ENCODE data around the gene DNAI2. TPM values are rescaled to one million over a fixed set of nuclear protein-coding genes. Genes with fewer than 3 reads are reported as not detected.

Gene DNAI2
- total and polyA plus RNA-seq, 4 donors: 0.69 to 7.4 (median 5.9) TPM

DNA sequence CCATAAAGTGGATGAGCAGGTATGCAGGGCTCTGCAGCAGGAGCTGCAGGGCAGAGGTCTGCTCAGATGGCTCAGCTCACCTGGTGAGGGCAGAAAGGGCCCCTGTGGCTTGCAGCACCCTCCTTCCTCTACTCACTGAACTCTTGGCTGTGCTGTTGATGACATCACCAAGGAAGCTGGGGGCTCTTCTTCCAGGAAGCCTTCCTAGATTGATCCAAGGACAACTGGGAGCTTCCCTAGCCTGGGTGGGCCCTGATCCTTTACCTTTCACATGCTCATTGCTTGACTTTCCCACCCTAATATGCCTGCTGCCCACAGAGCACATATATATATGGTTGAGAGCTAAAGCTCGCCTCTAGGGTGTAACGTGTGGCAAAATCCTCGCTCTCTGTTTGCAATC lies 54.5 kb downstream of the DNAI2 start:
- H3K27ac ChIP-seq (ENCODE audit: low read depth, low read length): no peak overlapping the region

DNA sequence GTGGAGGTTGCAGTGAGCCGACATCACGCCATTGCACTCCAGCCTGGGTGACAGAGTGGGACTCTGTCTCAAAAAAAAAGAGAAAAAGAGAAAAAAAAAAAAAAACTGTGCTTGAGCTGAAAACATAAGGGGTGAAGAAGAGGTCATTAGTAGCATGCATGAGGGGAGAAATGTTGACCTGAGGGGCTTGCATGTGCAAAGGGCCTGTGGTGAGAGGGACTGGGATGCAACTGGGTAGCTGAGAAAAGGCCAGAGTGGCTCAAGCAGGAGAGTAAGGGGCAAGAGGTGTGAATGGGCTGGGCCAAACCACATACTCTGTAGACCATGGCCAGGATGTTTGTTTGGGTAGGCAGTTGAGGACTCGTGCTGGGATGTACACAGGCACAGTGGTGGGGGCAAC lies 55.3 kb downstream of the DNAI2 start:
- H3K27ac ChIP-seq (ENCODE audit: low read depth, low read length): no peak overlapping the region
- H3K9me3 ChIP-seq (ENCODE audit: control insufficient read depth, insufficient read depth, low read length): peaks cover 2% of the 10 kb centered on the region
- no peaks in the 10 kb centered on the region for H3K36me3 ChIP-seq (ENCODE audit: control insufficient read depth, insufficient read depth, low read length)
- H3K4me1 ChIP-seq (ENCODE audit: control insufficient read depth, insufficient read depth, low read length): peaks cover 26% of the 10 kb centered on the region
- DNase-seq (ENCODE audit: low read depth in 4 of 6, low spot score in 6 of 6): no peak
- no peak overlapping the region for H3K4me3 ChIP-seq (ENCODE audit: low read depth, low read length)
- H3K27me3 ChIP-seq (ENCODE audit: control insufficient read depth, insufficient read depth, low read length): peaks cover 12% of the 10 kb centered on the region
- 91% methylated on average over 3 of the region's 3 CpGs for WGBS (ENCODE audit: insufficient coverage)

More for the DNA sequence above, 54.5 kb downstream of the DNAI2 start:
- no peak for DNase-seq (ENCODE audit: low read depth in 4 of 6, low spot score in 6 of 6)
- no peak overlapping the region for H3K4me3 ChIP-seq (ENCODE audit: low read depth, low read length)
- H3K36me3 ChIP-seq (ENCODE audit: control insufficient read depth, insufficient read depth, low read length): no peaks in the 10 kb centered on the region
- 100% methylated on average over 3 of the region's 3 CpGs for WGBS (ENCODE audit: insufficient coverage)
- H3K4me1 ChIP-seq (ENCODE audit: control insufficient read depth, insufficient read depth, low read length): peaks cover 26% of the 10 kb centered on the region
- peaks cover 12% of the 10 kb centered on the region for H3K27me3 ChIP-seq (ENCODE audit: control insufficient read depth, insufficient read depth, low read length)
- H3K9me3 ChIP-seq (ENCODE audit: control insufficient read depth, insufficient read depth, low read length): peaks cover 2% of the 10 kb centered on the region

DNA sequence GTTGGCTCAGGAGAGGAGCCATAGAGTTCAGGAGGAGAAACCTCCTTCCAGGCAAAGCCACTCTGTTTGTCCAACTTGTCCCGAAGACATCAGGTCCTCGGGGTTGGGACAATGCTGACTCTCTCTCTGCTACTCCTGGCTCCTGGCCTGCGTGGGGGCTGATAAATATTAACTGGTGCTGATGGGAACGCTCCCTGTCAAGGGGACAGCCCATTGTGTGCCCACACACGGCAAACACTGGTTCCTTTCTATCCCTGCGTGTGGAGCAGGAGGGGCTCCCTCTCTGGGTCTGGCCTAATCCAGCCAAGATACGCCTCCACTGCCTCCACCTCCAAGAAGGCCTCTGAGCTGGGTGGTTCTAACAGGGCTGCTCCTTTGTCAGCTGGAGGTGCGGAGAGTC lies 56.4 kb downstream of the DNAI2 start:
- no peak overlapping the region for H3K27ac ChIP-seq (ENCODE audit: low read depth, low read length)
- peaks cover 23% of the 10 kb centered on the region for H3K4me1 ChIP-seq (ENCODE audit: control insufficient read depth, insufficient read depth, low read length)
- no peak overlapping the region for H3K4me3 ChIP-seq (ENCODE audit: low read depth, low read length)
- 39% methylated on average over 6 of the region's 8 CpGs for WGBS (ENCODE audit: insufficient coverage)
- peak in 1 of 6 donors; percentile 16 for DNase-seq (ENCODE audit: low read depth in 4 of 6, low spot score in 6 of 6)
- peaks cover 2% of the 10 kb centered on the region for H3K9me3 ChIP-seq (ENCODE audit: control insufficient read depth, insufficient read depth, low read length)
- H3K27me3 ChIP-seq (ENCODE audit: control insufficient read depth, insufficient read depth, low read length): peaks cover 12% of the 10 kb centered on the region
- no peaks in the 10 kb centered on the region for H3K36me3 ChIP-seq (ENCODE audit: control insufficient read depth, insufficient read depth, low read length)

DNA sequence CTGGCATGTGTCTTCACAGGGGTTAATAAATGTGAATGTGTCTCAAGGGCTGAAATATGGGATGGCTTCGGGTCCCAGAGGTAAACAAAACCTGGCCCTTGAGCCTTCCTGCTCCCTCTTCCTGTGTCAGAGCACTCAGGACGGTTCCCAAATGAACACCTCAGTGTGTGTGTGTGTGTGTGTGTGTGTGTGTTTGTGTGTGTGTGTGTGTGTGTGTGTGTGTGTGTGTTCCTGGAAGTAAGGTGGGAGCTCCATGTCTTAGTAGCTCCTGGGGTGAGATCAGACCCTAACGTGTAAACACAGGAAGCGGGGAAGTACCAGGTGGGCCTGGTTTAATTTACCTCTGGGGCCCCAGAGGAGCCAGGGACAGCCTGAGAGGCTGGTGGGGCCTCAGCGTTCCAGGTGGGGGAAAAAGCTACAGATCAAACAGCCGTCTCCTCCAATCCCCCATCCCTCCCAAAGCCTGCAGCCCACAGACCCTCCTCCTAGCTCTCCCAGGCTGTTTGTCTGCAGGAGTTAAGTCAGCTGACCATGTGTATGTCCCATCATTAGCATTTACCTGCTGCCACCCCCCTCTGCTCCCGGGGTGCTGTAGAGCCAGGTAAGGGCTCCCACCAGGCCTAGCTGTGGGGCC lies 58.1 kb downstream of the DNAI2 start:
- peaks cover 21% of the 10 kb centered on the region for H3K4me1 ChIP-seq (ENCODE audit: control insufficient read depth, insufficient read depth, low read length)
- WGBS (ENCODE audit: insufficient coverage): 65% methylated on average over 4 of the region's 7 CpGs
- no peak overlapping the region for H3K27ac ChIP-seq (ENCODE audit: low read depth, low read length)
- DNase-seq (ENCODE audit: low read depth in 4 of 6, low spot score in 6 of 6): no peak
- no peaks in the 10 kb centered on the region for H3K36me3 ChIP-seq (ENCODE audit: control insufficient read depth, insufficient read depth, low read length)
- no peak overlapping the region for H3K4me3 ChIP-seq (ENCODE audit: low read depth, low read length)
- no peaks in the 10 kb centered on the region for H3K9me3 ChIP-seq (ENCODE audit: control insufficient read depth, insufficient read depth, low read length)
- H3K27me3 ChIP-seq (ENCODE audit: control insufficient read depth, insufficient read depth, low read length): no peaks in the 10 kb centered on the region

DNA sequence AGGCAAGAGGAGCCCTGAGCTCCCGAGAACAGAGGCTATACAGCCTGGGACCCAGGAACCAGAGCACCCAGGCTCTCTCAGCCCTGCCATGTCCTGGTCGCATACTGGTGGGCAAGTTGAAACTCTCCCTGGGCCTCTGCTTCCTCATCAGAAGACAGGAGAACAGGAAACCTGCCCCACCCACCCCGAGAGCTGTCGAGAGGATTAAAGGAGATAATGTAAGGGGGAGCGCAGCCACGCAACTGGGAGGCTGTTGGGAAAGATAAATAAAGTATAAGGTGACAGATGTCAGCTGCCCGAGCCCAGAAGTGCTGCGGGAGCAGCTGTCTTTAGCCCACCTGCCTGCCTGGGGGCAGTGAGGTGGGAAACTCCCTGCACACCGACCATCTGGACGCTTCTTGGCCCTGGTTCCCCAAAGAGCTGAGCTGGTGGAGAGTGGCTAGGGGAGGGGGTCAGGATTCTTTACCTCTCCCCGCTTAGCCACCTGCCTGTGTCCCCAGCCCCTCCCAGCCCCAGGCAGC lies 58.8 kb downstream of the DNAI2 start:
- WGBS (ENCODE audit: insufficient coverage): 48% methylated on average over 8 of the region's 11 CpGs
- H3K36me3 ChIP-seq (ENCODE audit: control insufficient read depth, insufficient read depth, low read length): no peaks in the 10 kb centered on the region
- H3K27me3 ChIP-seq (ENCODE audit: control insufficient read depth, insufficient read depth, low read length): no peaks in the 10 kb centered on the region
- DNase-seq (ENCODE audit: low read depth in 4 of 6, low spot score in 6 of 6): no peak
- no peaks in the 10 kb centered on the region for H3K9me3 ChIP-seq (ENCODE audit: control insufficient read depth, insufficient read depth, low read length)
- no peak overlapping the region for H3K4me3 ChIP-seq (ENCODE audit: low read depth, low read length)
- H3K4me1 ChIP-seq (ENCODE audit: control insufficient read depth, insufficient read depth, low read length): peaks cover 27% of the 10 kb centered on the region
- H3K27ac ChIP-seq (ENCODE audit: low read depth, low read length): no peak overlapping the region

DNA sequence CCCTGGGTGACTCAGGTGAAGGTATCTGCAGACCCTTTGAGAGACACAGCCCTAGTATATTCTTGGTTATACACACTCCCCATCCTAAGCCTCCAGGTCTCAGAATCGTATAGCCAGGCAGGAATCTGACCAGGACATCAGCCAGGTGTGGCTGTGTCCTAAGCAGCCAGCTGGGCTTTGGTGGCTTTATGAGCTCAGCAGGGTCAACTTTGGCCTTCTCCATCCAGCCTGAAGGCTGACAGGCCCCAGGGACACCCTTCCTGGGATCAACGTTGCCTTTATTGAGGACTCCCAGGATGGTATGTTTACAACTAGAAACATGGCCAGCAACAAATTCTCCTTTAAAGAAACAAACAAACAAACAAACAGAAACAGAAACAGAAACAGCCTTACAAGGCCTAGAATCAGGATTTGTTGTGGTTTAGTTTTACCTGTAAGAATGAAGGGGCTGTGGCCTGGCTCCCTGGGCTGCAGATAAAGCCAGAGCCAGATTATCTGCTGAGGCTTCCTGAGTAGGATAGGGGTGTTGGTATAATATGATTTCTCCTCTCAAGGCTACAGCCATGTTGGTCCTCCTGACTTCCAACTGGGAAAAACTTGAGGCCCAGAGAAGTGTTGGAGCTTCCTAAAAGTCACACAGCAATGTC lies 60.5 kb downstream of the DNAI2 start:
- H3K4me1 ChIP-seq (ENCODE audit: control insufficient read depth, insufficient read depth, low read length): peaks cover 39% of the 10 kb centered on the region
- DNase-seq (ENCODE audit: low read depth in 4 of 6, low spot score in 6 of 6): no peak
- H3K27me3 ChIP-seq (ENCODE audit: control insufficient read depth, insufficient read depth, low read length): no peaks in the 10 kb centered on the region
- WGBS (ENCODE audit: insufficient coverage): 100% methylated on average over 1 of the region's 2 CpGs
- H3K27ac ChIP-seq (ENCODE audit: low read depth, low read length): no peak overlapping the region
- H3K4me3 ChIP-seq (ENCODE audit: low read depth, low read length): no peak overlapping the region
- no peaks in the 10 kb centered on the region for H3K9me3 ChIP-seq (ENCODE audit: control insufficient read depth, insufficient read depth, low read length)
- peaks cover under 1% of the 10 kb centered on the region for H3K36me3 ChIP-seq (ENCODE audit: control insufficient read depth, insufficient read depth, low read length)

DNA sequence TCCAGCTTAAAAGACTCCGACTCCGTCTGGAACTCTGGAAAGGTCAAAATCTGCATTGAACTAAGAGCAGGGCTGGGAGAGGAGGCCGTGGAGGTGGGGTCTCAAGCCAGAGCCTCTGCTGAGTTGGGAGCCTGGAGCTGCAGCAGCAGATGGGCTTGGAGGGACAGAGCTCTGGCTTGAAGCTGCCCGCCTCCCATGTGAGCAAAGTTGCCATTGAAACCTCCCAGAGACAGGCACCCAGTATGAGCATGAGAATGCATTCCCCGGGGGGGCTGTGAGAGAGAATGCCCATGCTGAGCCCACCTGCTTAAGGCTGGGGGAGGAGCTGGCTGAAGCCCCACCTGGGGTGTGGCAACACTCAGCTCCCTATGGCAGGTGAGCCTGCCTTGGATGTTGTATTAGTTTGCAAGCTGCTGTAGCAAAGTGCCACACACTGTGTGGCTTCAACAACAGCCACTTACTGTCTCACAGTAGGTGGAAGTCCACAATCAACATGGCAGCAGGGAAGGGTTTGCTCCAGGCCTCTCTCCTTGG lies 61.6 kb downstream of the DNAI2 start:
- Histone ChIP-seq H3K27me3 (ENCODE audit: control insufficient read depth, insufficient read depth, low read length) (no peaks in the 10 kb centered on the region), H3K27ac (ENCODE audit: low read depth, low read length) (no peak overlapping the region)
- WGBS (ENCODE audit: insufficient coverage): 71% methylated on average over 4 of the region's 5 CpGs

DNA sequence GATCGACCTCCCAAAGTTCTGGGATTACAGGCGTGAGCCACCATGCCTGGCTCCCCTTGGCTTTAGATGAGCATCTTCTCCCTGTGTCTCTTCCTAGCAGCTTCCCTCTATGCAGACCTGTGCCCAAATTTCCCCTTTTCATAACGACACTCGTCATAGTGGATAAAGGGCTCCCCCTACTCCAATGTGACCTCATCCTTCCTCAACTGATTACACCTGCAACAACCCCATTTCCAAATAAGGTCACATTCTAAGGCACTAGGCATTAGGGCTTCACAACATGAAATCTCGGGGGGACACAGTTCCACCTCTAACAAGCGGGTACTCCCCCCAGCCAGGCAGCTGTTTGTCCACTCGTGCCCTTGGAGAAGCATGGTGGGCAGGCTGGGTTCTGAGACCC lies 62.3 kb downstream of the DNAI2 start:
- Histone ChIP-seq H3K4me3 (ENCODE audit: low read depth, low read length) (no peak overlapping the region), H3K36me3 (ENCODE audit: control insufficient read depth, insufficient read depth, low read length) (peaks cover 2% of the 10 kb centered on the region), H3K27ac (ENCODE audit: low read depth, low read length) (no peak overlapping the region), H3K9me3 (ENCODE audit: control insufficient read depth, insufficient read depth, low read length) (no peaks in the 10 kb centered on the region), H3K4me1 (ENCODE audit: control insufficient read depth, insufficient read depth, low read length) (peaks cover 47% of the 10 kb centered on the region), H3K27me3 (ENCODE audit: control insufficient read depth, insufficient read depth, low read length) (no peaks in the 10 kb centered on the region)
- DNase-seq (ENCODE audit: low read depth in 4 of 6, low spot score in 6 of 6): no peak
- WGBS (ENCODE audit: insufficient coverage): 97% methylated on average over 5 of the region's 7 CpGs

More for the DNA sequence above, 61.6 kb downstream of the DNAI2 start:
- Histone ChIP-seq H3K4me3 (ENCODE audit: low read depth, low read length) (no peak overlapping the region), H3K9me3 (ENCODE audit: control insufficient read depth, insufficient read depth, low read length) (no peaks in the 10 kb centered on the region), H3K4me1 (ENCODE audit: control insufficient read depth, insufficient read depth, low read length) (peaks cover 45% of the 10 kb centered on the region), H3K36me3 (ENCODE audit: control insufficient read depth, insufficient read depth, low read length) (peaks cover 2% of the 10 kb centered on the region)
- no peak for DNase-seq (ENCODE audit: low read depth in 4 of 6, low spot score in 6 of 6)

DNA sequence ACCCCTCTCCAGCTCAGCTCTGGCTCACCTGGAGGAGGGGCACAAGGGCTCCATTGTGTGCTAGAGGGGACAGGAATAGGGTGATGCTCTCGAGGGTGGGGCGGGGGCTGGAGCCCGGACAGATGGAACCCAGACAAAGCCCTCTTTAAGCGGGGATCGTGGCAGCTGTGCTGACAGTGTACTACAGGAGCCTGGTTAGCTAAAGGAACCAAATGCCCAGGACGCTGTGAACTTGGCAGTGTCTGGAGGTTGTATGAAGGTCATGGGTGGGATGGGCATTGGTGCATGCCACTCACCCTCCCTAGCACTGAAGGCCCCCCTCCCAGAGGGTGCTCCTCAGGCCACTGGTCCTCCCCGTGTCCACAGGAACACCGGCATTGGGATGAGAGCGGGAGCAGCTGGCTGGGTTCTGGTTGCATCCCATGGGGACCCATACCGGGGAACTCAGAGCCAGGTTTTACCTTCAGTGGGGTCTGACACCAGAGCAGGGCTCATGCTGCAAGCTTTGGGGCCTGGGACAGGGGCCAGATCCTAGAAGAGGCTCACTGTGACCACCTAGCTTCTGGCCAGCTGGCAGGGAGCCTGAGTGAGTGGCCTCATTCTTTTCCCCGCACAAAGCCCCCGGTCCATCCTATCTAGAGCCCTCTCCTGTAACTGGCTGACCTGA lies 63.9 kb downstream of the DNAI2 start:
- WGBS (ENCODE audit: insufficient coverage): 38% methylated on average over 9 of the region's 12 CpGs
- no peaks in the 10 kb centered on the region for H3K9me3 ChIP-seq (ENCODE audit: control insufficient read depth, insufficient read depth, low read length)
- no peak overlapping the region for H3K27ac ChIP-seq (ENCODE audit: low read depth, low read length)
- peak in 2 of 6 donors; percentile 54 to 57 for DNase-seq (ENCODE audit: low read depth in 4 of 6, low spot score in 6 of 6)
- H3K36me3 ChIP-seq (ENCODE audit: control insufficient read depth, insufficient read depth, low read length): peaks cover 2% of the 10 kb centered on the region
- H3K4me3 ChIP-seq (ENCODE audit: low read depth, low read length): no peak overlapping the region
- H3K4me1 ChIP-seq (ENCODE audit: control insufficient read depth, insufficient read depth, low read length): peaks cover 47% of the 10 kb centered on the region
- no peaks in the 10 kb centered on the region for H3K27me3 ChIP-seq (ENCODE audit: control insufficient read depth, insufficient read depth, low read length)

All from spinal cord (tissue), 10 donors.